ENCODE measurements around the gene DNAJB2. TPM values are rescaled to one million over a fixed set of nuclear protein-coding genes. Genes with fewer than 3 reads are reported as not detected.

Gene DNAJB2
- total and polyA plus RNA-seq, 4 donors = 7.4 to 71.8 (median 27.0) TPM

DNA sequence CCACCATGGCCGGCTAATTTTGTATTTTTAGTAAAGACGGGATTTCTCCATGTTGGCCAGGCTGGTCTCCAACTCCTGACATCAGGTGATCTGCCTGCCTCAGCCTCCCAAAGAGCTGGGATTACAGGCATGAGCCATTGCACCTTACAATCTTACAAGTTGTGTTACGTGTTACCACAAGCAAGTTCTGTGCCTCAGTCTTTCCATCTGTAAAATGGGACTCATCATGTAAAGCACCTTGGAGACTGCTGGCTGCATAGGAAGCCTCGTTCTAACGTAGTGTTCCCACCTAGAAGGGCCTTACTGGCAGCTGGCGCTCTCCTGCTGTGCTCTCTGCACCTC is 10.0 kb downstream of the DNAJB2 start:
- TF ChIP-seq FOXA2 (IDR thresholded peaks at IDR 0.05) (no peak), MAX (IDR thresholded peaks at IDR 0.05) (no peak), JUND (IDR thresholded peaks at IDR 0.05) (no peak), GABPA (IDR thresholded peaks at IDR 0.05 in 1 of 2, conservative IDR thresholded peaks at IDR 0.05 in 1 of 2) (no peak), SP1 (IDR thresholded peaks at IDR 0.05) (no peak), YY1 (IDR thresholded peaks at IDR 0.05) (no peak), EGR1 (IDR thresholded peaks at IDR 0.05; ENCODE audit: low read depth in 2 of 2) (no peak), NR2F2 (IDR thresholded peaks at IDR 0.05) (no peak), HNF4A (conservative IDR thresholded peaks at IDR 0.05) (no peak), RXRA (IDR thresholded peaks at IDR 0.05) (no peak), HNF4G (IDR thresholded peaks at IDR 0.05) (no peak), ATF3 (IDR thresholded peaks at IDR 0.05) (no peak), FOXA1 (IDR thresholded peaks at IDR 0.05) (no peak)
- TF ChIP-seq, protein P1, sequence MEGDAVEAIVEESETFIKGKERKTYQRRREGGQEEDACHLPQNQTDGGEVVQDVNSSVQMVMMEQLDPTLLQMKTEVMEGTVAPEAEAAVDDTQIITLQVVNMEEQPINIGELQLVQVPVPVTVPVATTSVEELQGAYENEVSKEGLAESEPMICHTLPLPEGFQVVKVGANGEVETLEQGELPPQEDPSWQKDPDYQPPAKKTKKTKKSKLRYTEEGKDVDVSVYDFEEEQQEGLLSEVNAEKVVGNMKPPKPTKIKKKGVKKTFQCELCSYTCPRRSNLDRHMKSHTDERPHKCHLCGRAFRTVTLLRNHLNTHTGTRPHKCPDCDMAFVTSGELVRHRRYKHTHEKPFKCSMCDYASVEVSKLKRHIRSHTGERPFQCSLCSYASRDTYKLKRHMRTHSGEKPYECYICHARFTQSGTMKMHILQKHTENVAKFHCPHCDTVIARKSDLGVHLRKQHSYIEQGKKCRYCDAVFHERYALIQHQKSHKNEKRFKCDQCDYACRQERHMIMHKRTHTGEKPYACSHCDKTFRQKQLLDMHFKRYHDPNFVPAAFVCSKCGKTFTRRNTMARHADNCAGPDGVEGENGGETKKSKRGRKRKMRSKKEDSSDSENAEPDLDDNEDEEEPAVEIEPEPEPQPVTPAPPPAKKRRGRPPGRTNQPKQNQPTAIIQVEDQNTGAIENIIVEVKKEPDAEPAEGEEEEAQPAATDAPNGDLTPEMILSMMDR (IDR thresholded peaks at IDR 0.05; ENCODE audit: low read depth, low read length, missing input control) = no peak
- Histone ChIP-seq H3K36me3 (ENCODE audit: control insufficient read depth in 4 of 4, insufficient read depth in 3 of 4, low read depth in 1 of 4, low read length in 3 of 4) (peaks cover 7 to 16% (median 11%) of the 10 kb centered on the region in 4 donors), H3K27me3 (ENCODE audit: control insufficient read depth in 4 of 4, insufficient read depth in 4 of 4, low read length in 3 of 4) (no peaks in the 10 kb centered on the region), H3K4me3 (ENCODE audit: low read depth in 1 of 3, low read length in 3 of 3) (no peak overlapping the region), H3K9ac (ENCODE audit: low read depth in 1 of 2, low read length in 2 of 2) (no peak overlapping the region), H3K4me1 (ENCODE audit: control insufficient read depth in 4 of 4, insufficient read depth in 4 of 4, low read length in 3 of 4) (no peaks in the 10 kb centered on the region), H3K27ac (ENCODE audit: low read depth in 1 of 2, low read length in 2 of 2) (no peak overlapping the region), H3K9me3 (ENCODE audit: control insufficient read depth in 4 of 4, low read length in 3 of 4) (no peaks in the 10 kb centered on the region)
- DNase-seq (ENCODE audit: low spot score) = no peak
- 82% methylated on average over 6 of the region's 6 CpGs for WGBS

GRCh38 chr2:219289537-219290361 is 10.6 kb downstream of the DNAJB2 start:
- DNase-seq (ENCODE audit: low spot score) = no peak
- 72% methylated on average over 16 of the region's 16 CpGs for WGBS
- no peaks in the 10 kb centered on the region for H3K9me3 ChIP-seq (ENCODE audit: control insufficient read depth in 4 of 4, low read length in 3 of 4)
- no peak overlapping the region for H3K9ac ChIP-seq (ENCODE audit: low read depth in 1 of 2, low read length in 2 of 2)
- TF ChIP-seq FOXA2 (IDR thresholded peaks at IDR 0.05) (no peak), YY1 (IDR thresholded peaks at IDR 0.05) (no peak), HNF4A (conservative IDR thresholded peaks at IDR 0.05) (no peak), GABPA (IDR thresholded peaks at IDR 0.05 in 1 of 2, conservative IDR thresholded peaks at IDR 0.05 in 1 of 2) (no peak), HNF4G (IDR thresholded peaks at IDR 0.05) (no peak), RAD21 (IDR thresholded peaks at IDR 0.05) (no peak), MAX (IDR thresholded peaks at IDR 0.05) (no peak), REST (IDR thresholded peaks at IDR 0.05) (no peak)
- no peak overlapping the region for H3K27ac ChIP-seq (ENCODE audit: low read depth in 1 of 2, low read length in 2 of 2)
- H3K27me3 ChIP-seq (ENCODE audit: control insufficient read depth in 4 of 4, insufficient read depth in 4 of 4, low read length in 3 of 4) = no peaks in the 10 kb centered on the region
- H3K4me3 ChIP-seq (ENCODE audit: low read depth in 1 of 3, low read length in 3 of 3) = no peak overlapping the region
- no peaks in the 10 kb centered on the region for H3K4me1 ChIP-seq (ENCODE audit: control insufficient read depth in 4 of 4, insufficient read depth in 4 of 4, low read length in 3 of 4)
- peaks cover 1 to 11% (median 7%) of the 10 kb centered on the region in 4 donors for H3K36me3 ChIP-seq (ENCODE audit: control insufficient read depth in 4 of 4, insufficient read depth in 3 of 4, low read depth in 1 of 4, low read length in 3 of 4)
